M059J (cell line): ENCODE results near the gene PFKP. TPM values are rescaled to one million over a fixed set of nuclear protein-coding genes. Genes with fewer than 3 reads are reported as not detected.
"Not testable (repeated sequence)": the region's sequence is repeated elsewhere in the genome, so short reads cannot be mapped to it uniquely, and the experiment has no call there.

ENCODE experiments used
- DNase-seq: peaks from one replicate; pipeline ENCODE4 v3.0.0-alpha.2; 2012; ENCODE audit warnings: low read depth
- total RNA-seq: library from RNA; depleted of rRNA; stranded (reverse); fragments of >200 nt; shearing (Covaris generic); gene quantifications from 2 replicates; pipeline ENCODE4 v1.2.3, GENCODE V29; 2014

The PFKP gene
- total RNA-seq, 1 experiment from 2014 or later = 158 TPM

DNA sequence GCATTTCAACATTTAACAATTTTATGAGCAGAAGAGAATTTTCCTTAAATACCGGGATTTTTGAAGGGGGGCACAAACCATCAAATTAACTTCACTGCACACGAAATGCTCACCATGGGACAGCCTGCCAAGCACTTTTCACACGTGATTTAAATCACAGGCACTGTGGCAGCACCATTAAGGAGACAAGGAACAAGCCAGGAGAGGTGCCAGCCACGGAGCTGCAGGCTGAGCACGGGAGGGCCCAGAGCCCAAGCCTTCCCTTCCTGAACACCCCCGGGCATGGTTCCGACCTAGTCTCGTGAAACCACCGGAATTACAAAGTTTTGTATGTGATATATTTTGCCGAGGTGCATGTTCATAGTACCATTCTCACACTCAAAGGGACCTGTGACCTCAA is 91.8 kb downstream of the PFKP start:
- DNase-seq = no peak

DNA sequence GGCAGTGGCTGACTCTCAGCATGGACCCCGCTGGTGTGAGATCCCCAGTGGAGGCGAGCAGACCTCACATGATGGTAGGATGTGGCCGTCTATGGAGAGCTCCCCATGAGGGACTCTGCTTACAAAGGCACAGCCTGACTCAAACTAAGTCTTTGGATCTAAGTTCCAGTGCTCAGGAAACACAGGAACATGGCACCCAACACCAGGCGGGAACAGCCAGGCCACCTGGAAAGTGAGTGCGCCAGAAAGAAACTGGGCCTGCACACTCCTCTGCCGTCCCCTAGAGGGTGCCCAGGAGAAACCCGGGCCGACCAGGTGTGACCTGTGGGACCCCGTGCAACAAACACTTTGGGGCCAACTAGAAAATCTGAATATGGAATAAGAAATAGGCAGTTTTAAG is 95.2 kb downstream of the PFKP start:
- DNase-seq = no peak

DNA sequence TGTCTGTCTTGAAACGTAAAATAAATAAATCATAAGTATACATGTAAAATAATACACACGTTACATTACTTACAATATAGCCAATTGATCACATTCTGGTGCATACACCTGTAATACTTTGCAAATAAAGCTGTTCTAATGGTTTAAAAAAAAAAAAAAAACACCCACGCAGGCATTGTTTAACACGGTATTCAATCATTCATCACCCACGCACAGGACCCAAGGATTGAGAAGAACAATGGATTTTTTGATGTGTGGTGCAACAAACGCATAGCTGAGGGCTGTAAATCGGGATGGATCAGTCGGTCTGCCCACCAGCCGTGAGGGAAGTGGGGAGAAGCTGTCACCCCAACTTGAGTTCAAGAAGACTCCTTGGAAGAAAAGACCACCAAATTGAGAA is 96.5 kb downstream of the PFKP start:
- DNase-seq = no peak

DNA sequence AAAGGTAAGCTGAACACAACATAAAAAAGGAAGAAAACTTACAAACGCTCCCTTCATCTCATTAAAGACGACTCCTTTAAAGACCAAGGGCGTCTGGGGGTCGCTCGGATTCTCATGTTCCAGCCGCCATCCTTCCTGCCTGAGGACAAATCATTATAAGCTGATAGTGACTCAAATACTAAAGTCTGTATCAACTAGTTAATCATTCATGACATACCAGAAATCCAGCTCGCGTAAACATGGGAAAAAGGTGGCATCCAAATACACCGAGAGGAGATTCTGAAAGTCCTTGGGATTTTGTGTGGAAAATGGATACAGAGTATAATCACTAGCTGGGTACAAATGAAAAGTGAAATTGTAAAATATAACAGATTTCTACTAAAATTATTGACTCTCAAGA is 97.8 kb downstream of the PFKP start:
- no peak for DNase-seq

DNA sequence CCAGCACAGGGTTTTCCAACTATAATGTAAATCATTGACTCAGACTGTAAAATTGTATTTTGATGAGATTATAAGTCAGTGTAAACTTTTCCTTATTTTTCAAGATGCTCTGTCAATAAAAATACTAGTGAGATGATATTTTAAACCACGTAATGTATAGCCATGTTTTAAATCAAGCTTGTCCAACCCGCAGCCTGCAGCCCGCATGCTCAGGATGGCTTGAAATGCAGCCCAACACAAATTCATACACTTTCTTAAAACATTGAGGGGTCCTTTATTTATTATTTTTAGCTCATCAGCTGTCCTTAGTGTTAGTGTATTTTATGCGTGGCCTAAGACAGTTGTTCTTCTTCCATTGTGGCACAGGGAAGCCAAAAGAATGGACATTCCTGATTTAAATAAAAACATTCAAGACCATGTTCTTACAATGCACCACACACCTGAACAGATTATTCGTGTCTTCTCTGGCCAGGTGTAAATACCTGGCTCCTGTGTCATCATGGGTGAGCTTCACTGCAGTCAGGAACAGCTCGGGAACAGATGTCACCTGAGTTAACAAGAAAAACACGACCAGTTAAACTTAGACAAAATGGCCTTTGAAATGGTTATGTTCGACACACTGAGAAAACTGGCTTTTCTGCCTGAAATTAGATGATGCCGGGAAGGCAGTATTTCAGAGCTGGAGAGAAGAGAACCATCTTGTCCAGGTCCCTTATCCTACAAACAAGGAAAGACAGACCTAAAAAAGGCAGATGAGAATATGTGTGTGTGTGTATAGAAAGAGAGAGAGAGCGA is 99.3 kb downstream of the PFKP start:
- no peak for DNase-seq

DNA sequence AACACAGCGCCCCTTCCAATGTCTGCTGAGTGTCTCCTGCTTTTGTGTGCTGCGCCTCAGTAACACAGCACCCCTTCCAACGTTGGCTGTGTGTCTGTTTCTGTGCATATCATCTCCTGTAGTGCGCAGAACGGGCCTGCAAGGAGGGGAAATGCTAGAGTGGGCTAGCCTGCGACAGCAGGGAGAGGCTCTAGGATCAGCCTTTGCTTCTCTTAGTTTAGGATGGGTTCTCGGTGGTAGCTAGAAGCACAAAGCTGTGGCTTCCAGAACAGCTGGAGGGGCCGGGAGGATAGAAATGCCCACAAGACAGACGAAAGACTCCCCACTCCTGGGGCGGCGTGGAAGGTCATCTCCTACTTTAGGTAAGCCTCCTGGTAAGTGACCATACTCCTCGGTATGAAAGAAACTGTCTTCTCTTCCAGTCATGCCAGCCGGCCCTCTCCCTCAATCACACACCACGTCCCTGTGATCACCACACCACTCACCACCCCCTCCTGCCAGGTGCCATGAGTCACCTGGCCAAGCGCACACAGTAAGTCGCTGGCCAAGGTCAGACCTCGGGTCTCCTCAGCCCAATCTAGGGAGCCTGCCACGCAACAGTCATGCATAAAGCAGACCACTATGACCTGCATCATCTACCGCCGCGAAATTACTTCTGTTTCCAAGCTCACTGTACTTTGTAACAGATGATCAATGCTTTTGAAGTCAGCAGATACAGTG is 100.4 kb downstream of the PFKP start:
- no peak for DNase-seq

DNA sequence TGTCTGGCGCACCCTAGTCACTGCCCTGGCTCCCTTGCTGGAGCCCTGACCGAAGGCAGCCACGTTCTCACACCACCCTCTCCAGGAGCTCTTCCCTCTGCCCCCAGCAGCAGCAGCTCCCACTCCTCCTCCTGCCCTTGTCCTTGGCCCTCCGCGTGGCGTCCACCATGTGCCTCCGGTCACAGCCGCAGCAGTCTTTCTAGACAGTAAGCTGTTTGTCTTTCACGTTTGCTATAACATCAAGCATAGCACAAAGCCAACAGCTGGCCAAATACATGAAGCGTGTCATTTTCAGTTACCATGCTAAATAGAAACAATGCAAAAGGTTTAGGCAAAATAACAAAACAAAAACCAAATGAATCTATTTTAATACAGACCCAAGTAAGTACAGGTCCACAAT is 101.9 kb downstream of the PFKP start:
- DNase-seq = no peak

DNA sequence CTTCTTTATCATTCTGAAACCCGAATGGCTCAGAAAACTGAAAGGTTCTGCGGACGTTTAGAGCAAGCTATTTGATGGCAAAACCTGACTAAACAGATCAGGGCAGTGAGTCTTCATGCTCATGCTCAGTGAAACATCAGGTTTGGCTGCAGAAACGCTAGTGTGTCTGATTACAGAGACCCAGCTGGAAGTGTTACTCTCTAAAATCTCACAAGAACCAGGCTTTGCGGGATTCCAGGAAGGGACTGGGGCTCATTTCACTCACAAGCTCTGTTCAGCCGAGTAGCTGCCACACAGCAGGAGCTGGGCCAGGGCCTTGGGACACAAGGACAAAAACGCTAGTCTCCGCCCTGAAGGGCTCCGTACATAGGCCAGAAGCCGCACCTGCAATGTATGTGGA is 102.3 kb downstream of the PFKP start:
- DNase-seq = no peak

DNA sequence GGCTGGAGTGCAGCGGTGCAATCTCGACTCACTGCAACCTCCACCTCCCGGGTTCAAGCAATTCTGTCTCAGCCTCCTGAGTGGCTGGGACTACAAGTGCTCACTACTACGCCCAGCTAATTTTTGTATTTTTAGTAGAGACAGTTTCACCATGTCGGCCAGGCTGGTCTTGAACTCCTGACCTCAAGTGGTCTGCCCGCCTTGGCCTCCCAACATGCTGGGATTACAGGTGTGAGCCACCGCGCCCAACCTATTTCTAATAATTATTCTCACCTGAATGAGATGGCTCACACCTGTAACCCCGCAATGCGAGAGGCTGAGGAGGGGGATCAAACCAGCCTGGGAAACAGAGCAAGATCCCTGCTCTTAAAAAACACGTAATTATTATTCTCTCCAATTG is 104.1 kb downstream of the PFKP start:
- not testable (repeated sequence) for DNase-seq

DNA sequence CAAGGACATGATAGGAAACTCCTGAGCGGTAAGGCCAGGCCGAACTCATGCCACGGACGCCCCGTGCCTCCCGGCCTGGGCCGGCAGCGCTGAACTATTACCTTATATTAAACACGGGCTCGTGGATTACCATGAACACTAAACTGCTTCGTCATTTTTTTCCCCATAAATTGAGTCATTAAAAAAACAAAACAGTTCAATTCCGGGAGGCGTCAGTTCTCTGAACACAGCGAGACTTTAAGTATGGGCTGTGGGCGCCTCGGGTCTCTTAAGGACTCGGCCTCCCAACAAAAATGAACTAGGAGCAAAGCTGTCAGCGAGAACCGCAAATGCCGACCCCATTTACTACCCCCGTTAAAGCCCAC is 104.7 kb downstream of the PFKP start:
- peak; percentile 68 for DNase-seq

DNA sequence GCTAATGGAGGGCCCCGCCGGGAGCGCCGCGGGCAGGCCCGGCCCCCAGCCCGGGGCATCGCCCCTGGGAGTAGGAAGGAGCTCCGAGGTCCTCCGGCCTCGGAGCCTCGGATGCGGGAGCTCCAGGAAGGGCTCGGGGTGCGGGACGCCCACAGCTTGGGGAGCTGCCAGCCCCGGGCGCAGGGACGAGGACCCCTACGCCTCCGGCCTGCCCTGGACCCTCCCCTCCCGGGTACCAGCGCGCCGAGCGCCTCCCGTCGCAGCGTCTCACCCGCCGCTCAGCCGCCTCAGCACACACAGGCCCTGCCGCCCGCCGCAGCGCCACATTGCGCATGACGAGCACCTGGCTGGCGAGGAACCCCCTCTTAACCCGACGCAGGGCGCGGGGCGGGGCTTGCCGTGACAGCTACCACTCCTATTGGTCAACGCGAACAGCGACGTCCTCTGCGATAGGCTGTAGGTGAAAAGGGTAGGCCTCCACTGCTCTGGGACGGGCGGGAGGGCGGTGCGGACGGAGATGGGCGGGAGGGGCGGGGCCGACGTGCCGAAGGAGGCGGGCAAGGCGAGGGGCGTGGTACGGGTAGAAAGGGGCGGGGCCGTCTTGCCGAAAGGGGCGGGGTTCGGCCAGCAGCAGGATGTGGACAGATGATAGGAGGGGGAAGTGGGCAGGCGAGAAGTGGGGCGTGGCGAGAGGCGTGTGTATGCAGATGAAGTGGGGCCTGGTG is 105.3 kb downstream of the PFKP start, which contains the start of gene PITRM1:
Gene PITRM1, minus strand, starts transcription at position 337 of the 725 bp plus-strand sequence. Its CDS starts 10 bp downstream, at position 327.
- DNase-seq = peak; percentile 94

DNA sequence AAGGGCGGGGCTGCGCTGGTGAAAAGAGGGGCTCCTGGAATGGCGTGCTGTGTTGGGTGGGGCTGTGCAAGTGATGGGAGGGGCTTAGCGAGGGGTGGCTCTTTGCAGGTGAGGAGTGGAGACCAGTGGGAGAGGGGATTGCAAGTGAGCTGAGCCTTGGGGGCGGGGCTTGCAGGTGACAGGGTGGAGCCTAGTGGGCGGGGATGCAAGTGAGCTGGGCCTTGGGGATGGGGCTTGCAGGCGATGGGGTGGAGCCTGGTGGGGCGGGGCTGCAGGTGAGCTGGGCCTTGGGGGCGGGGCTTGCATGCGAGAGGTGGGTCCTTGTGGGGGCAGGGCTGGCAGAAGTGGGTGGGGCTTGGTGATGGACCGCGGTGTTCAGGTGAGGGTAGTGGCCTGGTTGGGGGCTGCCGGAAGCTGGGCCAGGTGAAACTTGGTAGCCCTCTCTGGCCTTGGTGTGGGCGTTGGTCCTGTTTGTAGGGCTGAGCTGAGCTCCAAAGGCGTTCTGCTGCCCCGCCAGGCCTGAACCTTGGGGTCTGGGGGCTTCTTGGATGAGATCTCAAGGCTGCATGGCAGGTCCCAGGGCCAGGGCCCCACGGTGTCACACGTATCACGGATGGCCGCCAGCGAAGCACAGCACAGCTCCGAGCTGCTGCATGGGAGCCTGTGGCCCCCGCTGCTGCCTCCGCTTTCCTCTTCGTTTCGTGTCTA is 106.0 kb downstream of the PFKP start:
- DNase-seq = no peak

DNA sequence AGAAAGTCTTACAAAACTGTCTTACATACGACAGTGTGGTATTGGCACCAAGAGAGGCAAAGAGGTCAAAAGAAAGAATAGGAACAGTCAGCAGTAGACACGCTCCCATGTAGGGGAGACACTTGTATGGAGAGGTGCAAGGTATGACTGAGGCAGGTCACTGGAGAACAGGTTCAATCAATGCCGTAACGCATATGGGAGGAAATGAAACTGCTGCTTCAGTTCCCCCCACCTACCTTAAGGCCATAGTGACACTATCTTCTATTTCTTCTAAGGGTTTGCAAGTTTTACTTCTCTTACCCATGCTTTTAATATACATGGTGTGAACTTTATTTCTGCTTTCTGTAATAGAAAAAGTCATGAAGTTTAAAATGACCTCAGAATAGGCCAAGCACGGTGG is 110.7 kb downstream of the PFKP start:
- no peak for DNase-seq

DNA sequence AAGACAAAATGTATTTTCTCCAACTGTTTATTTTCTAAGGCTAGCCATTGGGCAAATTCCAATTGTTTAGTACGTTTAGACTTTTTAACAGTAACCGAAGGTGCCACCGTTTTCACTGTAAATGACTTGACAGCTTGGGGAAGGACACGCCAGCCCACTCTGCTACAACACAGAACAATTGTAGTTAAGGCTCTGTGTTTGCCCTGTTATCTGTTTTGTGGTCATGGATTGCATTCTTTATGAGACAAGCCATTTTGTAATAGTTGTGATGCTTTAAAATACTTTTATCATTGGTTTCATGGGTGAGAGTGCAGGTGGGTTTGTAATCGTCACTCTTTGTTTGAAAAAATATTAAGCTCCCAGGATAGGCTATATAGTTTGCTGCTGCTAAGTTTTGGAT is 111.8 kb downstream of the PFKP start:
- DNase-seq = no peak

DNA sequence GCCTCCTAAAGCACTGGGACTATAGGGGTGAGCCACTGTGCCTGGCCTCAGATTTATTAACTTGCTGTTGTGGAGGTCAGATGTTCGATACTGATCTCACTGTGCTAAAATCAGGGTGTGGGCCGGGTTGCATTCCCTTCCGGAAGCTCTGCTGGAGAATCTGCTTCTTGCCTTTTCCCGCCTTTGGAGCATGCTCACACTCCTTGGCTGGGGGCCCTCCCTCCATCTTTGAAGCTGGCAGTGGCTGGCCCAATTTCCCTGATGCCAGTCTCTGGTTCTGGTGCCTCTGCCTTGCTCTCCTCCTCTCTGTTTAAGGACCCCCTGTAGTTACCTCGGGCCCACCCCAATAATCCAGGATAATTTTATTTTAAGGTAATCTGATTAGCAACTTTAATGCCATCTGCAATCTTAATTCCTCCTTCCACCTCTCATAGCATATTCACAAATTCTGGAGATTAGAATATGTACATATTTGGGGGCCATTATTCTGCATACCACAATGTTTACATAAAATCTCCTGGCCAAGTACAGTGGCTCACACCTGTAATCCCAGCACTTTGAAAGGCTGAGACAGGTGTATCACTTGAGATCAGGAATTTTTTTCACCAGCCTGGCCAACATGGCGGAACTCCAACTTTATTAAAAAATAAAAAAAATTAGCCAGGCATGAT is 113.1 kb downstream of the PFKP start:
- no peak for DNase-seq

DNA sequence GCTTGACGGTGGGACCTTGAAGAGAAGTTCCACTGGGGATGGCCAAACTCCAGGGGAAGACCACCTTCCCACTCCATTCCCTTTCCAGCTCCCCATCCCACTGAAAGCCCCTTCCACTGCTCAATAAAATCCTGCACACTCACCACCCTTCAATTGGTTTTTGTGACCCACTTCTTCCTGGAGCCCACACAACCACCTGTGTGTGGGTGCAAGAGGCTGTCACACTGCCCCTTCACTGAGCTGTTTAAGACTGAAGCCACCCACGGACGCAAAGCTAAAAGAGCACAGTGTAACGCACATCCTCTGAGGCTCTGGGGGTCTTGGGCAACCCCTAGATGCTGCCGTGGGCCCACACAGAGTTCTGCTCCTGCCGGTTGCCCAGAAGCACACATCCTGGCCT is 118.0 kb downstream of the PFKP start:
- DNase-seq = no peak

DNA sequence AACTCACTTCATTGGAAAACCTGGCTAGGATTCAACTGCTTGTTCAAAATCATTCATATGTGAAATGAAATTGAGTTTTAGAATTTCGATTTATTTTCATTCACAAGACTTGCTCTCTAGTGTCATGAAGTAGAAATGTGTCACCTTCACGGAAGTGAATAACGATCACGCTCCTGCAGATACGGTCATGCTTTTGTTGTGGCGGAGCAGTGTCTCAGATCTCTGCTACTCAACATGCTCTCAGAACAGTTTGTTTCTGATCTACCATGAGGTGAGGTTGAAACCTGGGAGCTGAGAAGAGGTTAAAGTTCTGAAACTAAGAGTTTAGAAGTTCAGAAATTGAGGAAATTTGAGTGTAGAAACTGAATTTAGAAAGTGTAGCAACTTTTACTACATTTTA is 119.0 kb downstream of the PFKP start:
- no peak for DNase-seq
